ENCODE measurements around the gene PLAAT2.
"Not testable (repeated sequence)": the region's sequence is repeated elsewhere in the genome, so short reads cannot be mapped to it uniquely, and the experiment has no call there.

GRCh38 chr11:63528729-63529278, 34.4 kb downstream of the PLAAT2 start:
- not testable (repeated sequence) for TF ChIP-seq CTCF, POLR2A, EP300 (IDR thresholded peaks at IDR 0.05)

Measured in ovary (tissue), 3 donors.